Chondrocyte (in vitro differentiated cells): Measurements from ENCODE around the gene TESPA1. TPM values are rescaled to one million over a fixed set of nuclear protein-coding genes. Genes with fewer than 3 reads are reported as not detected.
"Not testable (repeated sequence)": the region's sequence is repeated elsewhere in the genome, so short reads cannot be mapped to it uniquely, and the experiment has no call there.

Experiments
- DNase-seq: peaks from one replicate; pipeline ENCODE4 v3.0.0; 2021; ENCODE audit warnings: mixed read lengths, low spot score
- H3K27ac Mint-ChIP-seq: one replicate; pipeline ENCODE4 v1.8.0; 2021; ENCODE audit warnings: mild to moderate bottlenecking, moderate library complexity, mixed read lengths; ENCODE audit not compliant: unreplicated experiment
- H3K27me3 Mint-ChIP-seq: 2 replicates; pipeline ENCODE4 v1.8.0; 2021; ENCODE audit warnings: low read depth, mixed read lengths
- H3K36me3 Mint-ChIP-seq: 2 replicates; pipeline ENCODE4 v1.8.0; 2021; ENCODE audit warnings: low read depth, mixed read lengths
- H3K4me1 Mint-ChIP-seq: 2 replicates; pipeline ENCODE4 v1.8.0; 2021; ENCODE audit warnings: low read depth, mild to moderate bottlenecking, mixed read lengths
- H3K4me3 Mint-ChIP-seq: one replicate; pipeline ENCODE4 v1.8.0; 2021; ENCODE audit warnings: mild to moderate bottlenecking, moderate library complexity, mixed read lengths; ENCODE audit not compliant: unreplicated experiment
- H3K9me3 Mint-ChIP-seq: 2 replicates; pipeline ENCODE4 v1.8.0; 2021; ENCODE audit warnings: low read depth, mixed read lengths
- CTCF ChIP-seq: fragments of 200-600 bp; sonication (generic); IDR thresholded peaks from 2 replicates; pipeline ENCODE4 v1.5.0; 2021; ENCODE audit warnings: antibody characterized with exemption, mild to moderate bottlenecking, moderate library complexity
- total RNA-seq: library from RNA; stranded (reverse); gene quantifications from 3 replicates; pipeline ENCODE4 v1.2.1, GENCODE V29; 2021

Gene TESPA1
- total RNA-seq, 1 donor from 2014 or later: not detected

- Mint-ChIP-seq H3K27me3 (peaks cover 26% of the 10 kb centered on the region), H3K9me3 (no peaks in the 10 kb centered on the region), H3K27ac (no peak overlapping the region), H3K4me3 (no peak overlapping the region), H3K36me3 (no peaks in the 10 kb centered on the region), H3K4me1 (peaks cover 4% of the 10 kb centered on the region)
- TF ChIP-seq CTCF: no peak
- no peak for DNase-seq
These were observed 36.4 kb downstream of the TESPA1 start for GRCh38 chr12:54948171-54948570.

- Mint-ChIP-seq H3K27ac (no peak overlapping the region), H3K4me1 (no peaks in the 10 kb centered on the region), H3K4me3 (no peak overlapping the region), H3K36me3 (no peaks in the 10 kb centered on the region), H3K27me3 (peaks cover 19% of the 10 kb centered on the region), H3K9me3 (no peaks in the 10 kb centered on the region)
- TF ChIP-seq CTCF: no peak
- DNase-seq: no peak
These were observed 39.5 kb downstream of the TESPA1 start for GRCh38 chr12:54945082-54945481.

GRCh38 chr12:54943292-54943691, 41.3 kb downstream of the TESPA1 start:
- peaks cover 15% of the 10 kb centered on the region for H3K27me3 Mint-ChIP-seq
- not testable (repeated sequence) for H3K36me3 Mint-ChIP-seq, H3K27ac Mint-ChIP-seq, H3K9me3 Mint-ChIP-seq, DNase-seq, H3K4me1 Mint-ChIP-seq, H3K4me3 Mint-ChIP-seq

GRCh38 chr12:54941659-54942058, 42.9 kb downstream of the TESPA1 start:
- Mint-ChIP-seq H3K4me1 (no peaks in the 10 kb centered on the region), H3K27me3 (peaks cover 4% of the 10 kb centered on the region), H3K4me3 (no peak overlapping the region), H3K36me3 (no peaks in the 10 kb centered on the region), H3K9me3 (no peaks in the 10 kb centered on the region), H3K27ac (no peak overlapping the region)
- DNase-seq: no peak
- TF ChIP-seq CTCF: no peak

GRCh38 chr12:54940727-54941315, 43.7 kb downstream of the TESPA1 start:
- no peaks in the 10 kb centered on the region for H3K36me3 Mint-ChIP-seq
- TF ChIP-seq CTCF: no peak
- peaks cover 4% of the 10 kb centered on the region for H3K27me3 Mint-ChIP-seq
- no peak overlapping the region for H3K4me3 Mint-ChIP-seq
- no peaks in the 10 kb centered on the region for H3K9me3 Mint-ChIP-seq
- no peak overlapping the region for H3K27ac Mint-ChIP-seq
- DNase-seq: no peak
- no peaks in the 10 kb centered on the region for H3K4me1 Mint-ChIP-seq

- DNase-seq: no peak
- peaks cover 4% of the 10 kb centered on the region for H3K9me3 Mint-ChIP-seq
- H3K27ac Mint-ChIP-seq: no peak overlapping the region
- no peak overlapping the region for H3K4me3 Mint-ChIP-seq
- peaks cover 4% of the 10 kb centered on the region for H3K27me3 Mint-ChIP-seq
- H3K36me3 Mint-ChIP-seq: no peaks in the 10 kb centered on the region
- peaks cover 6% of the 10 kb centered on the region for H3K4me1 Mint-ChIP-seq
- no peak for TF ChIP-seq CTCF
These were observed 46.6 kb downstream of the TESPA1 start for GRCh38 chr12:54937929-54938328.
